GM12874 (cell line): Measurements from ENCODE around the gene TMEM37.

Source experiments
- CTCF ChIP-seq: IDR thresholded peaks from 2 replicates; pipeline ENCODE4 v1.5.1; 2011; ENCODE audit warnings: low read depth, mild to moderate bottlenecking, control low read depth, low read length, moderate library complexity; ENCODE audit not compliant: insufficient read depth

The TMEM37 gene

GRCh38 chr2:119421304-119421703 is 10.3 kb upstream of the TMEM37 start:
- TF ChIP-seq CTCF = no peak

GRCh38 chr2:119421741-119422140 is 9.9 kb upstream of the TMEM37 start:
- TF ChIP-seq CTCF = no peak

GRCh38 chr2:119422360-119423107 is 9.1 kb upstream of the TMEM37 start:
- no peak for TF ChIP-seq CTCF

- TF ChIP-seq CTCF = no peak
Observed at GRCh38 chr2:119423108-119423444, 8.6 kb upstream of the TMEM37 start.

- TF ChIP-seq CTCF = no peak
Observed at GRCh38 chr2:119423811-119424210, 7.8 kb upstream of the TMEM37 start.

- no peak for TF ChIP-seq CTCF
Observed at GRCh38 chr2:119424284-119425118, 7.2 kb upstream of the TMEM37 start.

GRCh38 chr2:119425119-119425405 is 6.6 kb upstream of the TMEM37 start:
- TF ChIP-seq CTCF = no peak
